NK-92 (cell line): ENCODE measurements around the gene SOBP.
A peak's percentile ranks its signal among the peaks of the same experiment; 100 is the strongest.
"Not testable (repeated sequence)": the region's sequence is repeated elsewhere in the genome, so short reads cannot be mapped to it uniquely, and the experiment has no call there.

Source experiments
- DNase-seq: peaks from one replicate; lab custom pipeline; 2025; ENCODE audit not compliant: unreplicated experiment; lab: John Stamatoyannopoulos, UW

SOBP gene

GRCh38 chr6:107489636-107490565 is at the start of gene SOBP:
SOBP (plus strand) TSS chr6:107490117; CDS start chr6:107490617, 500 bp downstream.
- no peak for DNase-seq

GRCh38 chr6:107440936-107441335 is 49.0 kb upstream of the SOBP start:
- DNase-seq, result no peak

- no peak for DNase-seq
These were observed 48.2 kb upstream of the SOBP start for GRCh38 chr6:107441682-107442081.

- DNase-seq, result no peak
These were observed 46.8 kb upstream of the SOBP start for GRCh38 chr6:107442938-107443607.

- no peak for DNase-seq
These were observed 46.2 kb upstream of the SOBP start for GRCh38 chr6:107443608-107444267.

- DNase-seq, result no peak
These were observed 45.6 kb upstream of the SOBP start for GRCh38 chr6:107444277-107444676.

GRCh38 chr6:107447663-107448216 is 42.2 kb upstream of the SOBP start:
- DNase-seq, result no peak

- DNase-seq, result no peak
These were observed 41.1 kb upstream of the SOBP start for GRCh38 chr6:107448776-107449175.

- DNase-seq, result no peak
These were observed 31.1 kb upstream of the SOBP start for GRCh38 chr6:107458672-107459282.

GRCh38 chr6:107459283-107460082 is 30.4 kb upstream of the SOBP start, which contains the start of gene PDSS2:
PDSS2 (minus strand) TSS chr6:107459564; CDS start chr6:107459285, 279 bp downstream.
- DNase-seq, result peak; percentile 56

GRCh38 chr6:107460083-107460631 is 29.8 kb upstream of the SOBP start:
- DNase-seq, result no peak

- DNase-seq, result no peak
These were observed 23.9 kb upstream of the SOBP start for GRCh38 chr6:107466062-107466461.

GRCh38 chr6:107470364-107470763 is 19.6 kb upstream of the SOBP start:
- no peak for DNase-seq

GRCh38 chr6:107473660-107474059 is 16.3 kb upstream of the SOBP start:
- no peak for DNase-seq

- DNase-seq, result not testable (repeated sequence)
These were observed 14.6 kb upstream of the SOBP start for GRCh38 chr6:107475360-107475759.

GRCh38 chr6:107475826-107476225 is 14.1 kb upstream of the SOBP start:
- DNase-seq, result not testable (repeated sequence)

- DNase-seq, result no peak
These were observed 10.7 kb upstream of the SOBP start for GRCh38 chr6:107479089-107479690.

GRCh38 chr6:107485157-107485556 is 4.8 kb upstream of the SOBP start:
- DNase-seq, result no peak

- no peak for DNase-seq
These were observed 1.6 kb upstream of the SOBP start for GRCh38 chr6:107488174-107488874.
